Myocyte (in vitro differentiated cells): ENCODE measurements around the gene ONECUT3. TPM values are rescaled to one million over a fixed set of nuclear protein-coding genes. Genes with fewer than 3 reads are reported as not detected.

Experiments used
- DNase-seq: peaks from one replicate; pipeline ENCODE4 v3.0.0-alpha.2; 2012; ENCODE audit warnings: low read depth
- total RNA-seq: library from RNA; depleted of rRNA; stranded (reverse); fragments of >200 nt; gene quantifications from 2 replicates; pipeline ENCODE4 v1.2.3, GENCODE V29; 2014

Gene ONECUT3
- total RNA-seq, 1 donor from 2014 or later: not detected

DNA sequence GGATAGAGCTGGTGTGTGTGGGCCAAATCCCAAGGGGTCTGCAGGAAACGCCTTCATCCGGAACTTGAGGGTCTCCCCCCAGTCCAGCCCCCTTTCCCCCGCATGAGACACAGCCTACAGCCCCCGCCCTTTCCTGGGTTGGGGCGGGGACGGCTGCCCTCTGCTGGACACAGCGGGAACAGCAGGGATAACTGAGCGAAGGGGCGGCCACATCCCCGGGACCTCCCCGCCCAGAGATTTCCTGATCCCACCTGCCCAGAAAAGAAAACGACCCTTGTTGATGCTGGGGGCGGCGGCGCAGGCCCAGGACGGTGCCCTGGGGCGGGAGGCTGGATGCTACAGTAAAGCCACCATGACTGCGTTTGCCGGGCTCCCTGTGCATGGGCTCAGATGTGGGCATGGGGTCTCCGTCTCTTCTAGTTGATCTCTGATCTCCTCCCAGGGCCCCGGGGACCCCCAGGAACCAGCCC lies 14.2 kb downstream of the ONECUT3 start:
- no peak for DNase-seq

DNA sequence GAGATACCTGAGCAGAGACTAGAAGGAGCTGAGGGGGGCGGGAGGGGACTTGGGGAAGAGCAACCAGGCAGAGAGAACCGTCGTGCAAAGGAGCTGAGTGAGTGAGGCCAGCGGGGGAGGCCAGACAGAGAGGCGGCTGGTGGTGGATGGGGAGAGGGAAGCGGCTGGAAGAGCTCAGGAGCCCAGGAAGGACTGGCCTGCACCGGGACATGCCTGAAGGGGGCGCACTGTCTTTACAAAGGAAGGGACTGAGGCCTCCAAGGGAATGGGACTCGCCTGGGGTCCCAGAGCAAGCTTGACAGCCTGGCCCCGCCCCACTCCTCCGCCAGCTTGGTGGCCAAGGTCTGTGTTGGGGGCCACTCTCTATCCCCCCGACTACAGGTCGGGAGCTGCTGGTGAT lies 14.9 kb downstream of the ONECUT3 start:
- no peak for DNase-seq

GRCh38 chr19:1768918-1769644 lies 15.8 kb downstream of the ONECUT3 start:
- no peak for DNase-seq

DNA sequence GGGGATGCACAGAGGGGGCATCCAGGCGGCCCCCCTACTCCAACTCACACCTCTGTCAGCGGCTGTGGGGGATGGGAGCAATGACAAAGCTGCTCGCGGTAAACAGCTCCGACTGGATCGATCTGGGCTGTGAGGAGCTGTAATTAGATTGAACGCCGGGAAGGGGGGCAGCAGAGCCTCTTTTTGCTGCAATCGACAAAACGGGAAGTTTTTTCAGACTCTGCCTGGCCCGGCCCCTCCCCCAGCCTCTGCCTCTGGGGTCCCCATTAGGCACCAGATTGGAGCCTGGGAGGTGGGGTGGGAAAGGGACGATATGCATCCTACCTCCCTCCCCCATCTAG lies 16.3 kb downstream of the ONECUT3 start:
- DNase-seq: no peak

DNA sequence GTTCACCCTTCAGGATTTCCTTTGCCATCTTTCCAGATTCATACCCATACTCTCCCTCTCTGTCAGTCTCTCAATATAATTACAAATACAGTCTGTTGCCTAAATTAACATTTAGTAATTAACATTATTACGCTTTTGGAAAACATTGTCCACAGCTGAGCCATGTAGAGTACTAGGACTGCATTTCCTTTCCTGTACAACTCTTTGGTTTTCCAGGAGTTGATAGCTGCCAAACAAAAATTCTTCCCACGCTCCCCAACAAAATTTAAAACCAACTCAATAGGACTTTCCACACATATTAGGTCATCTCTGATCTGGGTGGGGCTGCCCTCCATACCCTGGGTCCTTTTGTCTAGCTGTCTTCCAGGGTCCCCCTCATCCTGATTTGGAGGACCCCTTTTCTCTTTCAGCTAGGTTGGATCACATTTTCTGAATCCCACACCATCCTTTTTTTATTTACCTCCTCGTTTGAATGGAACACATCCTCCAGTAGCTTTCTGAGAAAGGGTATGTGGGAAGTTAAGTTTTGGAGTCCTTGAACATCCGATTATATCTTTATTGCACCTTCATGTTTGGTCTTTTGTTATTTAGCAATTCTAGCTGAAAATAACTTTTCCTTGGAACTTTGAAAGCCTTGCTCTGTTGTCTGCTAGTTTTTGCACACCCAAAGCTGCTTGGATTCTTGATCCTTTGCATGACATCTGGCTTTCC lies 17.7 kb downstream of the ONECUT3 start:
- no peak for DNase-seq

DNA sequence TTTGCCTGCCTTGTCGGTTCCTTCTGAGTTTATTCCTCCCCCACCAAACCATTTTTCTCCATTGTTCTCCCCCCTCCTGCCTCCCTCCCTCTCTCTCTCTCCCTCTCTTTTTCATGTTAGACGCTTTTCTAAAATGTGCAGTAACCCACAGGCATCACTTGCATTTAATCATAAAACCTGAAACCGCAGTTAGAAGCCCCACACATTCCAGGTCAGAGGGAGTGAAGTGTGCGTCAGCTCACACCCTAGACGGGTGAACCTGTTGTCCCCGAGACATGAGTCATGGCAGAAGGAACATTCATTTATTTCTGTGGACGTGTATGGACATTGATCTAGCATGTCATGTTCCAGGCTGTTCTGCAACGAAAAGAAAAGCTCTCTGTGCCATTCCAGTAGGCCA lies 19.9 kb downstream of the ONECUT3 start:
- peak; percentile 76 for DNase-seq

- no peak for DNase-seq
Measured at GRCh38 chr19:1774989-1775772, 21.9 kb downstream of the ONECUT3 start.

DNA sequence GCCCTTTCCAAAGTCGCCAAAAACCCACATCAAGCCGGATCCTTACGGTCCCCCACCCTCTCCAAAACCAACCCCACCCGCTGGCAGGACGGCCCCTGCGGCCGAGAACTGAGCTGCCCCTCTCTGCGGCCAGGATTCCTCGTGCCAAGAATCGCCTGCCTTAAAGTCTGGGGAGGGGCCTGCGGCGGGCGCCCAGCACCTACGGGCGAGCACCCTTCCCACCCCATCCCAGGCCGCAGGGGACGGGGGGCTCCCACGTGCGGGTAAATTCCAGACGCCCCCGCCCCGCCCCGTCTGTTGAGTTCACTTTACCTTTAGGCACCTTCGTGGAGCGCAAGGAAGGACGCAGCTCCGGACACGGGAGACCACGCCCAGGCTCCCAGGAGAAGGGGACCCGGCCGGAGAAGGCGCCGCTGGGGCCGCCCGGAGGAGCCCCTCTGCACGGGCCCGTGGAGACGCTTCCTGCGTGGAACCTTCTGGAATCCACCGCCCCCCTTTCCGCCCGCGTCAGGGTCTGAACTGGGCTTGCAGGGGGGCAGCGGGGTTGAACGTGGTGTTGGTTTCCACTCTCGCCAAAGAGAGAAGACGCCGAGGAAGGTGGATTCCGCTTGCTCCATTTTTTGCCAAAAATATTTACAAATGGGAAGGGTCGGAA lies 22.8 kb downstream of the ONECUT3 start:
- no peak for DNase-seq

DNA sequence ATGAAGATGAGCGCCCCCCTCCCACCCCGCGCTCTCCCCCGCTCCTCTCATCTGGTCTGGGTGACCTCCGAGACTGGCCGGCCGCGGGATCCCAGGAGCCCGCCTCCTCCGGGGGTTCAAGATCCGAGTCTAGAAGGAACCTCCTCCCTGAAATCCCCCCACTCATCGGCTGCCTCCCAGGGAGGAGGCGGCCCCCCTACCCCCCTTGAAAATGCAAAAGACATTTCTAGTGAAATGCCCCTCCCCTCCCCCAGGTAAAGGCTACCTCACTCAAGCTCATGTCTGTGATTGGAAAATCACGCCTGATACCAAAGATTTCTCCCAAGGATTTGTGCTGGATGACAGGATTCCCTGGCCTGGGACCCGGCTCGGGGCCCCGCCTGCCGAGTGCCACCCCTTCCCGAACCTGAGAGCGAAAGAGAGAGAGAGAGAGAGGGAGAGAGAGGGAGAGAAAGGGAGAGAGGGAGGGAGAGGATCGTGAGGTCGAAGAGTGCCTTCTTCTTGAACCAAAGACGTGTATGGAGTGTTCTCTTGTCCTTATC lies 23.4 kb downstream of the ONECUT3 start:
- no peak for DNase-seq

GRCh38 chr19:1777149-1777548 lies 23.8 kb downstream of the ONECUT3 start:
- no peak for DNase-seq

DNA sequence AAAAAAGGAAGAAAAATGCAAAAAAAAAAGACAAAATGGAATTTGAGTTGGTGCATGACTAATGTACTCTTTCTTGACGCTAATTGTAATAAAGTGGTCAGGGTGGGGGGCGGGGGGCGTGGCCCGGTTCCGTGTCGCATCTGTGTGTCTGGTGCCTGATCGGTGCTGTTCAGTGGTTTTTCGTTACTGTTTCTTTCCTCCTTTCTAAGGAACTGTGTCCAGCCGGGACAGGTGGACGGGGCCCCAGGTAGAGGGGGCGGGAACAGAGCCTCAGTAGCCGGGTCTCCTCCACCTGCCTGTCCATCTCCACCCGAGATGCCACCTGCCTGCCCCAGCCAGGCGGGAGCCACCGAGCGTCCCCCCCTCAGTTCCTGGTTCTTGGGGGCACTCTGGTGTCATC lies 26.3 kb downstream of the ONECUT3 start:
- DNase-seq: no peak

- DNase-seq: peak; percentile 39
Measured at GRCh38 chr19:1780272-1780958, 27.1 kb downstream of the ONECUT3 start.

DNA sequence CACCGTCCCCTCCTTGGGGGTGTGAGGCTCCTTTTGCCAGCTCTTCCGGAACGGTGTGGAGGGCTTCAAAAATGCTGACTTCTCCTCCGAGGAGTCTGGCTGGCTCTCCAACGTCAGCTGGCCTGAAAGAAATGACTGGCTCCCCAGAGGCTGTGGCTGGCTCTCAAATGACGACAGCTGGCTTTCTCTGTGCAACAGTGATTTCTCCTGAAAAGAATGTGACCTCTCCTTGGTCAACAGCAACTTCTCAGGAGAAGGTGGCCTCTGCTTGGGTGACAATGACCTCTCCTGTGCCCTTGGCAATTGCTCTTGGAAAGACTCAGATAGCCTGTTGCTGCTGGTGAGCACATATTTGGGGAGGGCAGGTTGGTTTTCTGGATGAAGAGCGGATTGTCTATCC lies 29.2 kb downstream of the ONECUT3 start:
- peak; percentile 83 for DNase-seq

GRCh38 chr19:1783354-1783753 lies 30.0 kb downstream of the ONECUT3 start:
- DNase-seq: no peak

- DNase-seq: no peak
Measured at GRCh38 chr19:1783874-1784273, 30.6 kb downstream of the ONECUT3 start.

GRCh38 chr19:1785310-1785709 lies 32.0 kb downstream of the ONECUT3 start:
- no peak for DNase-seq

DNA sequence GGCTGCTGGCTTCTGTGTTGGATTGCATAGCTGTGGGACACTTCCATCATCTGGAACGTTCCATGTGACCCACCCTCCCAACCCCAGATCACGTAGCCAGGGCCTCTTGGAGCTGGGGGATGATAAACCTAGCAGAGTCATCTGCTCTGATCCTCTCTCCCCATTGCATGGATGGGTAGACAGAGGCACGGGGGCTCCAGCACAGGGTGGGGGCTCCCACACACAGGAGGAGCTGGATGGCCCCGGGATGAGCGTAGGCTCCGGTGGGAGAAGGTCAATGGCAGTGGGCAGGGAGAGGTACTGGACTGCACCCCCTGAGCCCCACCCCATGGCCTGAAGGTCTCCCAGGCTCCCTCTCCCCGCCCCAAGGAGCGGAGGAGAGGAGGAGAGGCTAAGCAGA lies 33.4 kb downstream of the ONECUT3 start:
- DNase-seq: no peak

GRCh38 chr19:1787116-1787515 lies 33.8 kb downstream of the ONECUT3 start:
- no peak for DNase-seq

- DNase-seq: no peak
Measured at GRCh38 chr19:1789261-1790041, 36.1 kb downstream of the ONECUT3 start.
